ENCODE results near the gene WFDC1. TPM values are rescaled to one million over a fixed set of nuclear protein-coding genes. Genes with fewer than 3 reads are reported as not detected.

The WFDC1 gene
- total and polyA plus RNA-seq, 2 experiments from 2014 or later, result 0.76 to 0.95 TPM

- TF ChIP-seq ZNF462 (CRISPR knock-in tag; IDR thresholded peaks at IDR 0.05) (no peak), EZH2phosphoT487 (IDR thresholded peaks at IDR 0.05; ENCODE audit: unreplicated experiment) (no peak), CREB1 (CRISPR knock-in tag; IDR thresholded peaks at IDR 0.05; ENCODE audit: low read depth) (no peak), REST (IDR thresholded peaks at IDR 0.05; ENCODE audit: unreplicated experiment) (no peak), STAT1 (IDR thresholded peaks at IDR 0.05; ENCODE audit: unreplicated experiment) (no peak), EZH2 (IDR thresholded peaks at IDR 0.05; ENCODE audit: low read depth, unreplicated experiment) (no peak), ZNF114 (CRISPR knock-in tag; IDR thresholded peaks at IDR 0.05) (no peak)
Observed at GRCh38 chr16:84370723-84371552, 76.3 kb downstream of the WFDC1 start (continued).
